NCI-H774 (cell line): ENCODE measurements around the gene ATRAID.
"Not testable (repeated sequence)": the region's sequence is repeated elsewhere in the genome, so short reads cannot be mapped to it uniquely, and the experiment has no call there.

ENCODE experiments used
- DNase-seq: peaks from one replicate; lab custom pipeline; 2025; lab: John Stamatoyannopoulos, UW

ATRAID gene, protein sequence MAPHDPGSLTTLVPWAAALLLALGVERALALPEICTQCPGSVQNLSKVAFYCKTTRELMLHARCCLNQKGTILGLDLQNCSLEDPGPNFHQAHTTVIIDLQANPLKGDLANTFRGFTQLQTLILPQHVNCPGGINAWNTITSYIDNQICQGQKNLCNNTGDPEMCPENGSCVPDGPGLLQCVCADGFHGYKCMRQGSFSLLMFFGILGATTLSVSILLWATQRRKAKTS

DNA sequence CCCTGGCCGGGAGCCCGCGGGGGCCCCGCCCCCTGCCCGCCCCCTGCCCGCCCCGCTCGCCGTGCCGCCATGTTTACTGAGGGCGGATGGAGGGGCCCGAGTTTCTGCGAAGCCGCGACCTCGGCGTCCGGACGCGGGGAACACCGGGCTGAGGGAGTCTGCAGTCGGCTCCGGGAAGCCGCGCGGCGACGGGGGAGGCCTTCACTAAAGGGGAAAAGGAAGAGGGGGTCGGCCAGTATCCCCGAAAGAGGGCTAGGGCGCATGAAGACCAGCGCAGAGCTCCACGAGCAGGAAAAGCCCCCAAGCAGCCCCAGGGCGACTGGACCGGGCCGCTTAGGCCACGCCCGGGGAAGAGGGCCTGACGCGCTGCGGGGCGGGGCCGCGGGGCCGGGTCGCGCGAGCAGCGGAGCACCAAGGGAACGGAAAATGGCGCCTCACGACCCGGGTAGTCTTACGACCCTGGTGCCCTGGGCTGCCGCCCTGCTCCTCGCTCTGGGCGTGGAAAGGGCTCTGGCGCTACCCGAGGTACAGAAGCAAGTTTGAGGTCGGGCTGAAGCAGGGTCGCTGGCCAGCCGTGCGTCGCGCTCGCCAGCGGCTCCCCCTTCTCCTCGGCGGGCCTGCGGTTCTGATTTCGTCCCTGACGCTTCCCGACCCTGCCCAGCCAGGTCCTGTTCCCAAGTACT is at the start of gene ATRAID, which contains the start of gene SLC5A6:
Gene ATRAID (plus strand): TSS at position 99 of the 683 bp plus-strand sequence. CDS start 328 bp downstream, at position 427.
Gene SLC5A6 (minus strand): TSS at position 326 of the 683 bp plus-strand sequence. CDS start 4,618 bp downstream, outside the sequence.
- DNase-seq: peak; percentile 81

- DNase-seq: peak; percentile 19
Observed at GRCh38 chr2:27162151-27163121, 49.4 kb upstream of the ATRAID start.

DNA sequence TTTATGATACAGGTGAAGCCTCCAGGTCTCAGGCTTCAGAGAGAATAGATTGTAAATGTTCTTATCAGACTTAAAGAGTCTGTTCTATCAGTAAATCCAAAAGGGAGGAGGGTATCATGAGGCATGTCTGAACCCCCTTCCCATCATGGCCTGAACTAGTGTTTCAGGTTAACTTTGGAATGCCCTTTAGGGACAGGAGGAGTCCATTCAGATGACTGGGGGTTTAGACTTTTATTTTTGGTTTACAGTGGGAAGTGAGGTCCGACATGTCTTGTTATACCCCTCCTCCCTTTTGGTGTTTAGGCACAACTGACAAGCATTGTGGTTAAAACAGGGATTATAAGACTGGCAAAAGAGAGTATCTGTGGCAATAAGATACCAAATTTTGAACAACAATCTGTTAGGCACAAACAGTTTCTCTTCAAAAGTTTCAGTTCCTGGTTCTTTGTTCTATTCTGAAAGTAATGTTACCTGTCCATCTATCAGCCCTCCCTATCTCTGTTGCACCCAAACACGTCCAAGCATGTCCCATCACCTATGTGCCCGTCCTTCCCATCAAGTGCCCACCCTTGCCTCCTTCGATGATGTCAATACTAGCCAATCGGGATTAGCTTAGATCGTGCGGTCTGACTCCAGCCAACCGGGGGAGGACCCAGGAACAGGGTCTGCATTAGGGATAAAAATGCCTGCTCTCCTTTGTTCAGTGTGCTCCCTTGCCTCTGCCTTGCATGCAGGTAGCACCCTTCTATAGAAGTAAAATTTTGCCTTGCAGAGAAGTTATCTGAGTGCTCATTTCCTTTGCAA is 46.7 kb upstream of the ATRAID start:
- no peak for DNase-seq

DNA sequence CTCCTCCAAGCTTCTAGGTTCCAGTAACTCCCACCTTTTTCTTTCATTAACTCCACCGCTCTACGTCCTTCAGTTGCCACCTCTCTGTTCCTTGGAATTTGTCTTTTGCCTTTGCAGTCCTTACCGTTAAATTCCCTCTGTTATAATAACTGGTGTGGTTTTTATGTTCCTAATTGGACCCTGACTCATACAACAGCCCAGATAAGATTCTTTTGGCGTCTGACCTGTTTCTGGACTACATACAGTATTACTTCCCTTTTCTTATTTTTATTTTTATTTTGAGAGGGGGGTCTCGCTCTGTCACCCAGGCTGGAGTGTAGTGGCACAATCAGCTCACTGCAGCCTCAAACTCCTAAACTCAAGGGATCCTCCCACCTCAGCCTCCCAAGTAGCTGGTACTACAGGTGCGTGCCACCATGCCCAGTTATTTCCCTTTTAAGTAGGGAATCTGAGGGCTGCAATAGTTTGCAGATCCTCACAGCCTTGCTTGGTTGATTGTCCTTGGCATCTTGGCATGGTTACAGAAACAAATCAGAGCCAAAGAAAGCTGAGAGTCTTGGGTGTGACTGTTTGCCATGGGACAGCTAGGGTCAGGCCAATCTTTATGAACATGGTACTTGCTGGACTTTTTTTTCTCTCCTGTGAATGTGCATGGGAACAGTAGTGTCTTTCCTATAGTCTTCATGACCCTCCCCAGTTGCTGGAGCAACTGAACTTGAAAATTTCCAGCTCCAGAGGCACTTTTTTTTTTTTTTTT is 41.1 kb upstream of the ATRAID start:
- no peak for DNase-seq

- peak; percentile 70 for DNase-seq
Observed at GRCh38 chr2:27171351-27171848, 40.4 kb upstream of the ATRAID start.

GRCh38 chr2:27174638-27175037 is 37.2 kb upstream of the ATRAID start:
- no peak for DNase-seq

- DNase-seq: no peak
Observed at GRCh38 chr2:27175330-27175729, 36.5 kb upstream of the ATRAID start.

DNA sequence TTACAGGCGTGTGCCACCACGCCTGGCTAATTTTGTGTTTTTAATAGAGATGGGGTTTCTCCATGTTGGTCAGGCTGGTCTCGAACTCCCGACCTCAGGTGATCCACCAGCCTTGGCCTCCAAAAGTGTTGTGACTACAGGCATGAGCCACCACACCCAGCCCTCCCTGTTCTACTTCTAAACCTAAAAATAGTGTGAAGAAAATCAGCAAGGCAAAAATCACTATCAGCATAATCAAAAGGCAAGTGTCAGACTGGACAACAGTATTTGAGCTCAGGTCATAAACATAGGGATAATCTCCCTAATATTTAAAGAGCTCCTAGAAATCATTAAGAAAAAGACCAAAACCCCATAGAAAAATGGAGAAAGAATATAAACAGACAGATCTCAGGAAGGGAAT is 36.1 kb upstream of the ATRAID start:
- not testable (repeated sequence) for DNase-seq

GRCh38 chr2:27177441-27178351 is 34.1 kb upstream of the ATRAID start:
- no peak for DNase-seq

DNA sequence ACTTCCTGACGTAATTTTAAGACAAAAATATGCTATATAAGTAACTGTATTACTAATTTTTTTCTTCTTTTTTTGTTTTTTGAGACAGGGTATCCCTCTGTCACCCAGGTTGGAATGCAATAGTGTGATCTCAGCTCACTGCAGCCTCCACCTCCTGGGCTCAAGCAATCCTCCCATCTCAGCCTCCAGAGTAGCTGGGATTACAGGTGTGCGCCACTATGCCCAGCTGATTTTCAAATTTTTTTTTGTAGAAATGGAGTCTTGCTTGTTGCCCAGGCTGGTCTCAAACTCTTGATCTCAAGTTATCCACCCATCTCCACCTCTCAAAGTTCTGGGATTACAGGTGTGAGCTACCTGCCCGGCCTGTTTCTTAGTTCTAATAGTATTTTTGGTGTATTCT is 33.4 kb upstream of the ATRAID start:
- DNase-seq: no peak

- DNase-seq: no peak
Observed at GRCh38 chr2:27179344-27180000, 32.4 kb upstream of the ATRAID start.

GRCh38 chr2:27182346-27182745 is 29.5 kb upstream of the ATRAID start:
- DNase-seq: no peak

DNA sequence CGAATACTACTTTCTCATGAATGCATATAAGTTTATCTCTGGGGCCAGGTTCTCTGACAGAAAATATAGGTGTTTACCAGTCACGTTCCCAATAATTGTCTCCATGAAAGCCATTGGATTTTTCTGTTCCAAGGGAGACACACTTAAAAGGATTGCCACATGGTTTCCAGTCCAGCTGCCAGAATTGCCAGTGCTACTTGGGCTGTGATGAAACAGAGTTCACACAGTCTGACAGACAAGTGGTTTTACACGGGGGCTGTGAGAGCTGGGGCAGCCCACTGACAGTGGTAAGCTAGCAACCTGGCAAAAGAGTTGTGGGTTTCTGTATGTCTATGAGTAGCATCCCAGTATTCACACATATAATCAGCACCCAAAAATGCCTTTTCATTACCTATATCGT is 27.7 kb upstream of the ATRAID start:
- no peak for DNase-seq

GRCh38 chr2:27185331-27186026 is 26.4 kb upstream of the ATRAID start:
- DNase-seq: no peak

DNA sequence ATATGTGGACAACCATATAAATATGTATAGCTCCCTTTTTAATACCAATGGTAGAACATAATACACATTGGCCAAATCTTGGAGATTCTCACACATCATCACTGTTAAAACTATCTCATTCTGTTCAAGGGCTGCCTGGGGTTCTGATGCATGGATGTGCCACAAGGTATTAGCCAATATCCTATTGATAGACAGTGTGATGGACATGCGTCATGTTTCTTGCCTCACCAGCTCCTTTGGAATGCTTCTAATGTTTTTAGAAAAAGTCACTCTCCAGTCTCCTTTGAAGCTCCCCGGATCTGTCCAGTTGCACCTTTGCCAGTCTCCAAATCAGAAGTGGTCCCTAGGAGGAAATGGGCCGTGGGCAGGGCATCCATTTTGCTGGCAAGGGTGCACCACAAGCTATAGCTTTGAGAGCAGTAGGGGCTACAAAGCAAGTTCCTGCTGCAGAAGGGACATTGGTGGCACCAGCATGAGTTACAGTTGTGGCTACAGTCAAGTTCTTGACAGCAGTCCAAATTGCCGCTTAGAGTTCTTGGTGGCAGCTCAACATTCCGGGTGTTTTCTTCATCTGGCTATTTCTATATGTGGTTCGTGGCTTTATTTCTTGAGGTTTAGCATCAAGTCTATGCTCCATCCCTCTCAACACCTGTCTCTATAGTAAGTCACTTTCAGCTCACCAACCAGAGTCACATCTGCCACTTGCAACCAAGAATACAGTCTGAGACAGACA is 25.1 kb upstream of the ATRAID start:
- no peak for DNase-seq

- DNase-seq: no peak
Observed at GRCh38 chr2:27189989-27190388, 21.9 kb upstream of the ATRAID start.

GRCh38 chr2:27191070-27191829 is 20.6 kb upstream of the ATRAID start:
- peak; percentile 20 for DNase-seq
